Panc1 (cell line): Measurements from ENCODE around the gene SF3A2. TPM values are rescaled to one million over a fixed set of nuclear protein-coding genes. Genes with fewer than 3 reads are reported as not detected.

Experiments used
- ATAC-seq: fragments of 200-7000 bp; cut with Tn5 transposase; 2 replicates; pipeline ENCODE4 v1.9.1; 2020; ENCODE audit warnings: mild to moderate bottlenecking, moderate library complexity
- BruUV-seq: library from RNA; stranded (reverse); fragments of 400-500 nt; replicated peaks from 2 replicates; lab custom pipeline; 2021; lab: Mats Ljungman, UMichigan
- CTCF ChIA-PET: fragments of 300-600 bp; sonication (Branson Sonifier 250); formaldehyde crosslinking; loops from one replicate; lab custom pipeline; 2022; ENCODE audit warnings: antibody characterized with exemption; lab: Charles Lee
- POLR2A ChIA-PET: fragments of 300-600 bp; sonication (Branson Sonifier 250); formaldehyde crosslinking; loops from one replicate; lab custom pipeline; 2022; ENCODE audit warnings: antibody characterized with exemption; lab: Charles Lee
- DNase-seq: peaks from one replicate; pipeline ENCODE4 v3.0.0-alpha.2; 2010; ENCODE audit warnings: low read depth, low spot score
- H3K27ac ChIP-seq: 2 replicates; pipeline ENCODE4 v1.5.1; 2011; ENCODE audit warnings: mild to moderate bottlenecking, low read length, inconsistent platforms
- H3K27me3 ChIP-seq: fragments of 200-500 bp; sonication (Bioruptor generic); 2 replicates; pipeline ENCODE4 v1.6.0; 2014; ENCODE audit warnings: low read length, inconsistent platforms; ENCODE audit not compliant: control insufficient read depth, insufficient read depth
- H3K36me3 ChIP-seq: fragments of 200-500 bp; sonication (Bioruptor generic); 2 replicates; pipeline ENCODE4 v1.5.1; 2014; ENCODE audit warnings: inconsistent platforms, mild to moderate bottlenecking, low read length, moderate library complexity; ENCODE audit not compliant: control insufficient read depth, insufficient read depth
- H3K4me1 ChIP-seq: 2 replicates; pipeline ENCODE4 v1.5.1; 2011; ENCODE audit warnings: inconsistent platforms, mild to moderate bottlenecking, low read length, moderate library complexity; ENCODE audit not compliant: control insufficient read depth, insufficient read depth
- H3K4me3 ChIP-seq, 2 experiments: 2 replicates each; pipeline ENCODE4 v1.5.1; 2011 to 2012; ENCODE audit warnings: low read depth in 2 of 2, low read length in 2 of 2, mild to moderate bottlenecking in 2 of 2, inconsistent platforms in 1 of 2, moderate library complexity in 1 of 2
- H3K9me3 ChIP-seq: fragments of 200-500 bp; sonication (Bioruptor generic); 2 replicates; pipeline ENCODE4 v1.5.1; 2014; ENCODE audit warnings: low read depth, mild to moderate bottlenecking, inconsistent platforms, low read length, moderate library complexity; ENCODE audit not compliant: control insufficient read depth, insufficient read depth
- CTCF ChIP-seq: fragments of 450-650 bp; IDR thresholded peaks from 2 replicates; pipeline ENCODE4 v1.5.1; 2017; ENCODE audit warnings: mild to moderate bottlenecking
- POLR2AphosphoS5 ChIP-seq: IDR thresholded peaks from 2 replicates; pipeline ENCODE4 v1.6.1; 2012; ENCODE audit warnings: mild to moderate bottlenecking, low read depth, low read length, moderate library complexity
- SIN3A ChIP-seq: IDR thresholded peaks from 2 replicates; pipeline ENCODE4 v1.6.1; 2012; ENCODE audit warnings: low read depth, mild to moderate bottlenecking, low read length, moderate library complexity, borderline replicate concordance; ENCODE audit not compliant: insufficient read depth
- TCF7L2 ChIP-seq: IDR thresholded peaks from 2 replicates; pipeline ENCODE4 v1.6.1; 2011; ENCODE audit warnings: mild to moderate bottlenecking, low read depth, low read length, inconsistent platforms
- in situ Hi-C: cut with HindIII; loops from 2 replicates; pipeline ENCODE4 v1.10.0; 2016; ENCODE audit warnings: low sequenced_read_pairs, low pct_unique_long_range_greater_than_20kb
- intact Hi-C: fragments of 100-400 bp; cut with micrococcal nuclease; formaldehyde crosslinking; loops from one replicate; pipeline ENCODE4 v1.10.0; 2022; ENCODE audit not compliant: unreplicated experiment
- total RNA-seq: library from RNA; stranded (reverse); gene quantifications from one replicate; pipeline ENCODE4 v1.2.1, GENCODE V29; 2021; ENCODE audit not compliant: unreplicated experiment
- TF ChIP-seq, protein P1 (sequence below), 2 experiments: IDR thresholded peaks; 2 replicates each; pipeline ENCODE4 v1.6.1; 2011 to 2012; ENCODE audit warnings: low read depth in 2 of 2, control low read depth in 1 of 2, low read length in 1 of 2, mild to moderate bottlenecking in 1 of 2, moderate library complexity in 1 of 2; ENCODE audit not compliant: insufficient read depth in 1 of 2

SF3A2 gene
- total RNA-seq, 1 experiment from 2014 or later: 103 TPM

DNA sequence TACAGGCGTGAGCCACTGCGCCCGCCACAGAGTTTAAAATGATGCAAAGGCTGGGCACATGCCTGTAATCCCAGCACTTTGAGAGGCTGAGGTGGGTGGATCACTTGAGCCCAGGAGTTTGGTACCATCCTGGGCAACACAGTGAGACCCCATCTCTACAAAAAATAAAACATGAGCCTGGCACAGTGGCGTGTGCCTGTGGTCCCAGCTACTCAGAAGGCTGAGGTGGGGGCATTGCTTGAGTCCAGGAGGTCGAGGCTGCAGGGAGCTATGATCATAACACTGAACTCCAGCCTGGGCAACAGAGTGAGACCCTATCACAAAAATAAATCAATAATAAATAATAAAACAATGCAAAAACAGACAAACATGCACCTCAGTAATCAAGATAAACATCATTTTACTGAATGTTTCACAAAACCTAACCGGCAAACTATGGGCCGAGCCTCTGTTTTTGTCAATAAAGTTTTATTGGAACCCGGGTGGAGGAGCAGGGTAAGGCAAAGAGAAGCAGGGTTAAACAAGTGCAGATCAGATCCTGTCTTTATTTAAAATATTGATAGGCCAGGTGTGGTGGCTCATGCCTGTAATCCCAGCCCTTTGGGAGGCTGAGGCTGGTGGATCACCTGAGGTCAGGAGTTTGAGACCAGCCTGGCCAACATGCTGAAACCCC lies 47.3 kb downstream of the SF3A2 start:
- in situ Hi-C loops (no loop called here), intact Hi-C loops (no loop called here)
- TF ChIP-seq TCF7L2 (no peak), CTCF (no peak), POLR2AphosphoS5 (no peak), SIN3A (no peak)
- TF ChIP-seq, protein P1, sequence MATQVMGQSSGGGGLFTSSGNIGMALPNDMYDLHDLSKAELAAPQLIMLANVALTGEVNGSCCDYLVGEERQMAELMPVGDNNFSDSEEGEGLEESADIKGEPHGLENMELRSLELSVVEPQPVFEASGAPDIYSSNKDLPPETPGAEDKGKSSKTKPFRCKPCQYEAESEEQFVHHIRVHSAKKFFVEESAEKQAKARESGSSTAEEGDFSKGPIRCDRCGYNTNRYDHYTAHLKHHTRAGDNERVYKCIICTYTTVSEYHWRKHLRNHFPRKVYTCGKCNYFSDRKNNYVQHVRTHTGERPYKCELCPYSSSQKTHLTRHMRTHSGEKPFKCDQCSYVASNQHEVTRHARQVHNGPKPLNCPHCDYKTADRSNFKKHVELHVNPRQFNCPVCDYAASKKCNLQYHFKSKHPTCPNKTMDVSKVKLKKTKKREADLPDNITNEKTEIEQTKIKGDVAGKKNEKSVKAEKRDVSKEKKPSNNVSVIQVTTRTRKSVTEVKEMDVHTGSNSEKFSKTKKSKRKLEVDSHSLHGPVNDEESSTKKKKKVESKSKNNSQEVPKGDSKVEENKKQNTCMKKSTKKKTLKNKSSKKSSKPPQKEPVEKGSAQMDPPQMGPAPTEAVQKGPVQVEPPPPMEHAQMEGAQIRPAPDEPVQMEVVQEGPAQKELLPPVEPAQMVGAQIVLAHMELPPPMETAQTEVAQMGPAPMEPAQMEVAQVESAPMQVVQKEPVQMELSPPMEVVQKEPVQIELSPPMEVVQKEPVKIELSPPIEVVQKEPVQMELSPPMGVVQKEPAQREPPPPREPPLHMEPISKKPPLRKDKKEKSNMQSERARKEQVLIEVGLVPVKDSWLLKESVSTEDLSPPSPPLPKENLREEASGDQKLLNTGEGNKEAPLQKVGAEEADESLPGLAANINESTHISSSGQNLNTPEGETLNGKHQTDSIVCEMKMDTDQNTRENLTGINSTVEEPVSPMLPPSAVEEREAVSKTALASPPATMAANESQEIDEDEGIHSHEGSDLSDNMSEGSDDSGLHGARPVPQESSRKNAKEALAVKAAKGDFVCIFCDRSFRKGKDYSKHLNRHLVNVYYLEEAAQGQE (IDR thresholded peaks at IDR 0.05; ENCODE audit: insufficient read depth in 1 of 2, low read depth in 2 of 2, low read length in 1 of 2): no peak
- POLR2A ChIA-PET: interaction anchor here (0.9 kb wide), 1 partner anchor 108 kb away, joined by 3 read pairs; no protein-coding TSS in a partner anchor
- Histone ChIP-seq H3K4me3 (no peak overlapping the region), H3K9me3 (no peaks in the 10 kb centered on the region), H3K36me3 (no peaks in the 10 kb centered on the region), H3K27me3 (no peaks in the 10 kb centered on the region), H3K4me1 (no peaks in the 10 kb centered on the region), H3K27ac (no peak overlapping the region)
- ATAC-seq (no peak), DNase-seq (no peak)
- CTCF ChIA-PET: no interaction called here
- no TSS peak for BruUV-seq

- ChIA-PET CTCF (no interaction called here), POLR2A (no interaction called here)
- TF ChIP-seq SIN3A (no peak), POLR2AphosphoS5 (no peak), CTCF (no peak), TCF7L2 (no peak)
- TF ChIP-seq, protein P1 (IDR thresholded peaks at IDR 0.05; ENCODE audit: insufficient read depth in 1 of 2, low read depth in 2 of 2, low read length in 1 of 2): no peak
- intact Hi-C loops: no loop called here
- H3K27ac ChIP-seq: no peak overlapping the region
- no peak overlapping the region for H3K4me3 ChIP-seq
- DNase-seq (no peak), ATAC-seq (no peak)
- H3K4me1 ChIP-seq: no peaks in the 10 kb centered on the region
- BruUV-seq: no TSS peak
- H3K36me3 ChIP-seq: no peaks in the 10 kb centered on the region
- H3K9me3 ChIP-seq: no peaks in the 10 kb centered on the region
- in situ Hi-C loops: no loop called here
- H3K27me3 ChIP-seq: no peaks in the 10 kb centered on the region
Observed at GRCh38 chr19:2286402-2287140, 49.9 kb downstream of the SF3A2 start.
